Gastroesophageal sphincter (tissue), 4 donors: ENCODE results near the gene TBX20. TPM values are rescaled to one million over a fixed set of nuclear protein-coding genes. Genes with fewer than 3 reads are reported as not detected.
"Not testable (repeated sequence)": the region's sequence is repeated elsewhere in the genome, so short reads cannot be mapped to it uniquely, and the experiment has no call there.

Source experiments
- ATAC-seq: fragments of 150-250 bp; one replicate; pipeline ENCODE4 v1.9.1; 2016; ENCODE audit warnings: mild to moderate bottlenecking, moderate library complexity
- H3K27ac ChIP-seq, 4 donors: fragments of 200-600 bp; sonication (generic) in 3 of 4; 1 replicate in 3 of 4; 2 replicates in 1 of 4; pipeline ENCODE4 v1.5.1; 2016 to 2019
- H3K27me3 ChIP-seq: fragments of 200-600 bp; sonication (generic); one replicate; pipeline ENCODE4 v1.5.1; 2019
- H3K36me3 ChIP-seq, 2 donors: fragments of 200-600 bp; sonication (generic); one replicate each; pipeline ENCODE4 v1.5.1; 2019; ENCODE audit warnings: control low read depth in 1 of 2
- H3K4me1 ChIP-seq, 3 donors: fragments of 200-600 bp; sonication (generic); 1 replicate in 2 of 3; 2 replicates in 1 of 3; pipeline ENCODE4 v1.5.1; 2016 to 2019; ENCODE audit warnings: control low read depth in 2 of 3
- H3K4me3 ChIP-seq, 2 donors: fragments of 200-600 bp; sonication (generic); one replicate each; pipeline ENCODE4 v1.5.1; 2019; ENCODE audit warnings: mild to moderate bottlenecking in 1 of 2, moderate library complexity in 1 of 2
- H3K9me3 ChIP-seq, 3 donors: fragments of 200-600 bp; sonication (generic); one replicate each; pipeline ENCODE4 v1.5.1; 2017 to 2019; ENCODE audit warnings: control low read depth in 2 of 3
- CTCF ChIP-seq, 4 experiments: fragments of 200-600 bp in 2 of 4; fragments of 450-650 bp in 2 of 4; sonication (generic) in 1 of 4; IDR thresholded peaks; one replicate each; pipeline ENCODE4 v1.5.1; 2017 to 2019; ENCODE audit warnings: antibody characterized with exemption in 4 of 4, mild to moderate bottlenecking in 2 of 4, moderate library complexity in 2 of 4
- EP300 ChIP-seq: sonication (generic); formaldehyde crosslinking; IDR thresholded peaks from one replicate; pipeline ENCODE4 v1.6.1; 2017; ENCODE audit warnings: antibody characterized with exemption, mild to moderate bottlenecking
- POLR2A ChIP-seq, 2 donors: fragments of 450-650 bp; IDR thresholded peaks; one replicate each; pipeline ENCODE4 v1.6.1; 2017; ENCODE audit warnings: antibody characterized with exemption in 2 of 2, mild to moderate bottlenecking in 2 of 2, moderate library complexity in 1 of 2
- POLR2AphosphoS5 ChIP-seq: sonication (generic); formaldehyde crosslinking; IDR thresholded peaks from one replicate; pipeline ENCODE4 v1.6.1; 2017; ENCODE audit warnings: antibody characterized with exemption
- WGBS, 2 donors: methylation state at CpG; one replicate each; pipeline ENCODE4 v1.1.5; 2018; ENCODE audit warnings: low coverage in 1 of 2; 5-methylcytosine and 5-hydroxymethylcytosine counted together
- total RNA-seq, 4 donors: library from RNA; depleted of rRNA; stranded (reverse); fragments of >200 nt; gene quantifications; one replicate each; pipeline ENCODE4 v1.1.0, GENCODE V29; 2016

The TBX20 gene
- total RNA-seq, 4 donors from 2014 or later = 0.54 to 5.4 TPM; not detected in 2

GRCh38 chr7:35232994-35233393 lies 20.9 kb downstream of the TBX20 start:
- H3K27me3 ChIP-seq = no peaks in the 10 kb centered on the region
- no peak overlapping the region for H3K27ac ChIP-seq
- H3K4me3 ChIP-seq = no peak overlapping the region
- TF ChIP-seq CTCF (IDR thresholded peaks at IDR 0.05) (no peak), EP300 (no peak), POLR2A (IDR thresholded peaks at IDR 0.05) (no peak), POLR2AphosphoS5 (no peak)
- no peak for ATAC-seq
- H3K36me3 ChIP-seq = no peaks in the 10 kb centered on the region
- 60 to 66% methylated on average over 1 to 3 of the region's 3 CpGs for WGBS, 2 donors
- no peaks in the 10 kb centered on the region for H3K9me3 ChIP-seq
- H3K4me1 ChIP-seq = no peaks in the 10 kb centered on the region

GRCh38 chr7:35231221-35231620 lies 22.7 kb downstream of the TBX20 start:
- 50 to 60% methylated on average over 2 to 3 of the region's 3 CpGs for WGBS, 2 donors
- H3K4me3 ChIP-seq, H3K36me3 ChIP-seq, H3K9me3 ChIP-seq, H3K4me1 ChIP-seq, H3K27ac ChIP-seq, H3K27me3 ChIP-seq, ATAC-seq: not testable (repeated sequence)

- not testable (repeated sequence) for H3K27me3 ChIP-seq, H3K27ac ChIP-seq, H3K4me3 ChIP-seq, H3K36me3 ChIP-seq, H3K9me3 ChIP-seq, ATAC-seq, H3K4me1 ChIP-seq
- no CpG with 5 or more reads among the region's 2 CpGs for WGBS, 2 donors
These were observed 24.7 kb downstream of the TBX20 start for GRCh38 chr7:35229116-35229780.

GRCh38 chr7:35228496-35229051 lies 25.3 kb downstream of the TBX20 start:
- not testable (repeated sequence) for H3K27me3 ChIP-seq, H3K4me3 ChIP-seq, H3K36me3 ChIP-seq, H3K9me3 ChIP-seq, ATAC-seq, H3K27ac ChIP-seq, H3K4me1 ChIP-seq
- 37 to 81% methylated on average over 3 to 4 of the region's 5 CpGs for WGBS, 2 donors

GRCh38 chr7:35227438-35227837 lies 26.5 kb downstream of the TBX20 start:
- H3K27ac ChIP-seq, H3K9me3 ChIP-seq, H3K4me3 ChIP-seq, H3K36me3 ChIP-seq, H3K27me3 ChIP-seq, ATAC-seq, H3K4me1 ChIP-seq: not testable (repeated sequence)
- WGBS, 2 donors = 61 to 76% methylated on average over 5 of the region's 5 CpGs

GRCh38 chr7:35222445-35222844 lies 31.5 kb downstream of the TBX20 start:
- 50 to 86% methylated on average over 1 of the region's 1 CpG for WGBS, 2 donors
- H3K27ac ChIP-seq, H3K9me3 ChIP-seq, H3K36me3 ChIP-seq, H3K4me1 ChIP-seq, H3K4me3 ChIP-seq, H3K27me3 ChIP-seq, ATAC-seq: not testable (repeated sequence)

GRCh38 chr7:35220176-35220575 lies 33.7 kb downstream of the TBX20 start:
- H3K27me3 ChIP-seq, H3K4me1 ChIP-seq, ATAC-seq, H3K9me3 ChIP-seq, H3K4me3 ChIP-seq, H3K36me3 ChIP-seq, H3K27ac ChIP-seq: not testable (repeated sequence)
- WGBS, 2 donors = 45 to 60% methylated on average over 2 of the region's 2 CpGs

GRCh38 chr7:35216033-35216432 lies 37.9 kb downstream of the TBX20 start:
- H3K9me3 ChIP-seq, H3K36me3 ChIP-seq, H3K27ac ChIP-seq, H3K27me3 ChIP-seq, H3K4me3 ChIP-seq, ATAC-seq, H3K4me1 ChIP-seq: not testable (repeated sequence)
- 71% methylated on average over 2 of the region's 3 CpGs; no CpG with 5 or more reads in 1 of the 2 donors for WGBS, 2 donors

GRCh38 chr7:35215063-35215462 lies 38.8 kb downstream of the TBX20 start:
- WGBS, 2 donors = 41 to 75% methylated on average over 1 to 3 of the region's 3 CpGs
- not testable (repeated sequence) for H3K27ac ChIP-seq, H3K4me3 ChIP-seq, H3K27me3 ChIP-seq, H3K36me3 ChIP-seq, ATAC-seq, H3K9me3 ChIP-seq, H3K4me1 ChIP-seq

GRCh38 chr7:35206924-35207323 lies 47.0 kb downstream of the TBX20 start:
- not testable (repeated sequence) for ATAC-seq, H3K9me3 ChIP-seq, H3K4me1 ChIP-seq, H3K4me3 ChIP-seq, H3K27me3 ChIP-seq, H3K36me3 ChIP-seq, H3K27ac ChIP-seq

GRCh38 chr7:35204850-35205249 lies 49.0 kb downstream of the TBX20 start:
- WGBS, 2 donors = 90% methylated on average over 1 of the region's 1 CpG
- ATAC-seq = not testable (repeated sequence)

GRCh38 chr7:35204031-35204430 lies 49.9 kb downstream of the TBX20 start:
- ATAC-seq, H3K4me1 ChIP-seq, H3K27me3 ChIP-seq, H3K9me3 ChIP-seq, H3K4me3 ChIP-seq, H3K27ac ChIP-seq, H3K36me3 ChIP-seq: not testable (repeated sequence)
- 70% methylated on average over 2 of the region's 5 CpGs; no CpG with 5 or more reads in 1 of the 2 donors for WGBS, 2 donors

More at GRCh38 chr7:35204850-35205249, 49.0 kb downstream of the TBX20 start:
- not testable (repeated sequence) for H3K36me3 ChIP-seq, H3K27ac ChIP-seq, H3K27me3 ChIP-seq, H3K4me1 ChIP-seq, H3K4me3 ChIP-seq, H3K9me3 ChIP-seq

GRCh38 chr7:35202353-35202752 lies 51.5 kb downstream of the TBX20 start:
- not testable (repeated sequence) for H3K36me3 ChIP-seq, H3K27ac ChIP-seq, H3K27me3 ChIP-seq, ATAC-seq, H3K9me3 ChIP-seq, H3K4me3 ChIP-seq, H3K4me1 ChIP-seq
- no CpG with 5 or more reads among the region's 6 CpGs for WGBS, 2 donors
